ENCODE data around the gene OR8B12. TPM values are rescaled to one million over a fixed set of nuclear protein-coding genes. Genes with fewer than 3 reads are reported as not detected.

Gene OR8B12
- total RNA-seq, 6 experiments from 2014 or later, result not detected

DNA sequence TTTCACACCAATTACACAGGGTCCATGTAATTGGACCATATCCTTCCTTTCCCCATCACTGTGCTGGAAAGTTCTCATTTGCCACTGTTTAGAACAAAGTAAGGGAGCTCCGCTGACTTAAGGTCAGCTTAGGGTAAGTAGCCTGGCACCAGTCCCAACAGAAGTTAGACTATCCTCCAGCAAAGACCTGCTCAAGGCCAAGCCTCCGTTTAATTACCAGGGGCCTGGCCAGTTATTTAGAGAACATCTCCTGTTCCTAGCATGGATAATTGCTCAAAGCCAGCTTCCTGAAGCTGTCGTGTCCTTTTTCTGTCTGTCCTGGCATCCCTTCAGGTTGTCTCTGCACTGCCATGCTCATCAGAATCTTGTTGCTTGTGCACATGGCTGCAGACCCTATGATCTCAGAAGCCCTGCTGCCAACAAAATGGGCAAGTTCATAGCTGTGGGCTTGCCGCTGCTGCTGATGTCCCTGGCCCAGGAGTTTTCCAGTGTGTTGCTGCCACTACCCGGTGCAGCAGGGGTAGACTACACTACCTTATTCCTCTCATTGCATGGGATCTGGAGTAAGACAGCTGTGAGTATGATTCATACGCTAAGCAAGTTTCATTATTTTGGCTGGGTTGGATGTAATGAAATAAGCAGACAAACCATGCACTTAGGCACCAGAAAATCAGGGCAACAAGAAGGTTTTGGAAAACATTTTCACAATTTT lies 34.4 kb upstream of the OR8B12 start:
- Histone ChIP-seq H3K27me3 (no peaks in the 10 kb centered on the region), H3K27ac (no peak overlapping the region), H3K36me3 (no peaks in the 10 kb centered on the region), H3K4me1 (no peaks in the 10 kb centered on the region), H3K9me3 (no peaks in the 10 kb centered on the region), H3K4me3 (no peak overlapping the region)
- intact Hi-C loops (cut with DNase I), result no loop called here
- WGBS (ENCODE audit: insufficient coverage, low coverage, low lambda C conversion rate, missing lambda C conversion rate), result 78% methylated on average over 4 of the region's 6 CpGs
- ATAC-seq (no peak), DNase-seq (no peak)
- TF ChIP-seq CTCF (IDR thresholded peaks at IDR 0.05) (no peak), POLR2A (IDR thresholded peaks at IDR 0.05) (no peak)

GRCh38 chr11:124570160-124570559 lies 26.7 kb upstream of the OR8B12 start:
- DNase-seq (no peak), ATAC-seq (no peak)
- H3K4me3 ChIP-seq, result no peak overlapping the region
- no peaks in the 10 kb centered on the region for H3K27me3 ChIP-seq
- WGBS (ENCODE audit: insufficient coverage, low coverage, low lambda C conversion rate, missing lambda C conversion rate), result 36% methylated on average over 5 of the region's 7 CpGs
- H3K9me3 ChIP-seq, result no peaks in the 10 kb centered on the region
- no peak overlapping the region for H3K27ac ChIP-seq
- no peaks in the 10 kb centered on the region for H3K36me3 ChIP-seq
- TF ChIP-seq POLR2A (IDR thresholded peaks at IDR 0.05), result no peak
- TF ChIP-seq CTCF (IDR thresholded peaks at IDR 0.05), result no peak
- no peaks in the 10 kb centered on the region for H3K4me1 ChIP-seq
- intact Hi-C loops (cut with DNase I), result no loop called here

- no peaks in the 10 kb centered on the region for H3K27me3 ChIP-seq
- H3K4me3 ChIP-seq, result no peak within 1 kb of the TSS
- intact Hi-C loops (cut with DNase I), result no loop called here
- 18% methylated on average over 3 of the region's 4 CpGs for WGBS (ENCODE audit: insufficient coverage, low coverage, low lambda C conversion rate, missing lambda C conversion rate)
- TF ChIP-seq POLR2A (IDR thresholded peaks at IDR 0.05) (no peak), CTCF (IDR thresholded peaks at IDR 0.05) (no peak)
- DNase-seq, result no peak
- no peaks in the 10 kb centered on the region for H3K4me1 ChIP-seq
- ATAC-seq, result no peak
- H3K27ac ChIP-seq, result no peak within 1 kb of the TSS
- no peaks in the 10 kb centered on the region for H3K9me3 ChIP-seq
- H3K36me3 ChIP-seq, result no peaks in the 10 kb centered on the region
These were observed 26.2 kb upstream of the OR8B12 start, which contains the start of gene OR8A1 for GRCh38 chr11:124569697-124570096. OR8A1 (plus strand) TSS chr11:124569997; CDS start chr11:124570120, 123 bp downstream.

DNA sequence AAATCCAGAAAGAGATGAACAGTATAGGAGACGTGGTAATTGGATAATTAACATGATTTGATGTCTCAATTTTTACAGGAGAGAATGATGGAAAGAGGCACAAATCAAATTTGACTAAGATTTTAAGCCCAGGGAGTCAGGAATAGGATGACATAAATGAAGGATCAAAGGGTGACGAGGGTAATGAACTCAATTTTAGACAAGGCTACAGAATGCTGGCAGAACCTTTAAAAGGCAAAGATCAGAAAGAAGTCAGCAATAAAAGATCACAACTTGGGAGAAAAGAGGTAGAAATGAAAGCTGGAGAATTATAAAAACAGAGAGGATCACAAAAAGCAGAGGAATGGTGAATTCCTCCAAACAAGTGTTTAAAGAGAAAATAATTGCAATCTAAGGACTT lies 13.4 kb upstream of the OR8B12 start:
- no peak overlapping the region for H3K27ac ChIP-seq
- no peaks in the 10 kb centered on the region for H3K4me1 ChIP-seq
- WGBS (ENCODE audit: insufficient coverage, low coverage, low lambda C conversion rate, missing lambda C conversion rate), result 28% methylated on average over 2 of the region's 2 CpGs
- ATAC-seq (peak in 3 of 4 donors; percentile 51 to 62 (median 54)), DNase-seq (no peak)
- TF ChIP-seq POLR2A (IDR thresholded peaks at IDR 0.05) (no peak), CTCF (IDR thresholded peaks at IDR 0.05) (no peak)
- H3K4me3 ChIP-seq, result no peak overlapping the region
- intact Hi-C loops (cut with DNase I), result no loop called here
- H3K36me3 ChIP-seq, result no peaks in the 10 kb centered on the region
- H3K9me3 ChIP-seq, result no peaks in the 10 kb centered on the region
- no peaks in the 10 kb centered on the region for H3K27me3 ChIP-seq

Measured in right lobe of liver (tissue), 6 donors.